OCI-LY7 (cell line): Measurements from ENCODE around the gene GRK5. TPM values are rescaled to one million over a fixed set of nuclear protein-coding genes. Genes with fewer than 3 reads are reported as not detected.

Experiments
- BruUV-seq: library from RNA; stranded (reverse); fragments of 400-500 nt; replicated peaks from 2 replicates; lab custom pipeline; 2021; lab: Mats Ljungman, UMichigan
- CTCF ChIA-PET: fragments of 300-600 bp; sonication (Branson Sonifier 250); formaldehyde crosslinking; loops from one replicate; lab custom pipeline; 2022; ENCODE audit warnings: antibody characterized with exemption; ENCODE audit not compliant: unreplicated experiment; lab: Charles Lee
- POLR2A ChIA-PET: fragments of 300-600 bp; sonication (Branson Sonifier 250); formaldehyde crosslinking; loops from one replicate; lab custom pipeline; 2022; ENCODE audit warnings: antibody characterized with exemption; lab: Charles Lee
- DNase-seq: peaks from one replicate; pipeline ENCODE4 v3.0.0-alpha.2; 2015; ENCODE audit warnings: low spot score
- H2AFZ ChIP-seq: fragments of 200-600 bp; sonication (generic), shearing (Covaris generic); 2 replicates; pipeline ENCODE4 v1.6.1; 2014; ENCODE audit warnings: mild to moderate bottlenecking, antibody characterized with exemption, low read length, moderate library complexity
- H3K27ac ChIP-seq: fragments of 200-600 bp; sonication (generic); 2 replicates; pipeline ENCODE4 v1.5.1; 2014; ENCODE audit warnings: mixed run types, low read depth, mild to moderate bottlenecking, moderate library complexity, low read length, inconsistent platforms; ENCODE audit not compliant: poor library complexity, severe bottlenecking
- H3K36me3 ChIP-seq: fragments of 200-600 bp; sonication (generic); 2 replicates; pipeline ENCODE4 v1.6.1; 2014; ENCODE audit warnings: mild to moderate bottlenecking, antibody characterized with exemption, low read length, moderate library complexity, mixed read lengths; ENCODE audit not compliant: insufficient read depth
- H3K4me1 ChIP-seq: fragments of 200-600 bp; sonication (generic); 2 replicates; pipeline ENCODE4 v1.5.1; 2014; ENCODE audit warnings: mild to moderate bottlenecking, low read length; ENCODE audit not compliant: insufficient read depth, poor library complexity, severe bottlenecking
- H3K4me2 ChIP-seq: fragments of 200-600 bp; sonication (generic); 2 replicates; pipeline ENCODE4 v1.6.1; 2014; ENCODE audit warnings: mild to moderate bottlenecking, low read length
- H3K4me3 ChIP-seq: fragments of 200-600 bp; sonication (generic); 2 replicates; pipeline ENCODE4 v1.5.1; 2014; ENCODE audit warnings: mild to moderate bottlenecking, low read depth, low read length; ENCODE audit not compliant: poor library complexity, severe bottlenecking
- H3K79me2 ChIP-seq: fragments of 200-600 bp; sonication (generic); 2 replicates; pipeline ENCODE4 v1.6.1; 2016; ENCODE audit warnings: low read depth, mild to moderate bottlenecking, low read length, moderate library complexity, mixed read lengths; ENCODE audit not compliant: insufficient read depth
- H3K9me2 ChIP-seq: fragments of 200-600 bp; sonication (generic); 2 replicates; pipeline ENCODE4 v1.6.1; 2016; ENCODE audit warnings: mild to moderate bottlenecking, low read length, mixed read lengths; ENCODE audit not compliant: insufficient read depth
- H3K9me3 ChIP-seq: fragments of 200-600 bp; sonication (generic); 2 replicates; pipeline ENCODE4 v1.6.1; 2014; ENCODE audit warnings: mild to moderate bottlenecking, mixed run types, low read length, mixed read lengths
- H4K20me1 ChIP-seq: fragments of 200-600 bp; sonication (generic); 2 replicates; pipeline ENCODE4 v1.6.1; 2014; ENCODE audit warnings: mild to moderate bottlenecking, antibody characterized with exemption, low read length, moderate library complexity, mixed read lengths; ENCODE audit not compliant: insufficient read depth
- EZH2phosphoT487 ChIP-seq: fragments of 200-600 bp; sonication (generic); IDR thresholded peaks from 2 replicates; pipeline ENCODE4 v1.6.1; 2018; ENCODE audit warnings: low read depth, borderline replicate concordance, mild to moderate bottlenecking, mixed run types, antibody characterized with exemption, low read length, moderate library complexity, mixed read lengths
- intact Hi-C: fragments of 100-400 bp; cut with micrococcal nuclease; formaldehyde crosslinking; loops from one replicate; pipeline ENCODE4 v1.10.0; 2022; ENCODE audit not compliant: unreplicated experiment
- total RNA-seq, 2 experiments: library from RNA; depleted of rRNA in 1 of 2; stranded (reverse); fragments of >200 nt in 1 of 2; shearing (Covaris generic) in 1 of 2; gene quantifications; 2 replicates each; pipeline ENCODE4 v1.2.3, GENCODE V29; 2014 to 2022
- TF ChIP-seq, protein P1 (sequence below): fragments of 200-600 bp; sonication (generic); conservative IDR thresholded peaks from 2 replicates; pipeline ENCODE4 v1.5.1; 2014; ENCODE audit warnings: mild to moderate bottlenecking, antibody characterized with exemption, low read length, moderate library complexity, mixed read lengths

GRK5 gene
- total RNA-seq, 2 experiments from 2014 or later, result 4.7 to 10.2 TPM

DNA sequence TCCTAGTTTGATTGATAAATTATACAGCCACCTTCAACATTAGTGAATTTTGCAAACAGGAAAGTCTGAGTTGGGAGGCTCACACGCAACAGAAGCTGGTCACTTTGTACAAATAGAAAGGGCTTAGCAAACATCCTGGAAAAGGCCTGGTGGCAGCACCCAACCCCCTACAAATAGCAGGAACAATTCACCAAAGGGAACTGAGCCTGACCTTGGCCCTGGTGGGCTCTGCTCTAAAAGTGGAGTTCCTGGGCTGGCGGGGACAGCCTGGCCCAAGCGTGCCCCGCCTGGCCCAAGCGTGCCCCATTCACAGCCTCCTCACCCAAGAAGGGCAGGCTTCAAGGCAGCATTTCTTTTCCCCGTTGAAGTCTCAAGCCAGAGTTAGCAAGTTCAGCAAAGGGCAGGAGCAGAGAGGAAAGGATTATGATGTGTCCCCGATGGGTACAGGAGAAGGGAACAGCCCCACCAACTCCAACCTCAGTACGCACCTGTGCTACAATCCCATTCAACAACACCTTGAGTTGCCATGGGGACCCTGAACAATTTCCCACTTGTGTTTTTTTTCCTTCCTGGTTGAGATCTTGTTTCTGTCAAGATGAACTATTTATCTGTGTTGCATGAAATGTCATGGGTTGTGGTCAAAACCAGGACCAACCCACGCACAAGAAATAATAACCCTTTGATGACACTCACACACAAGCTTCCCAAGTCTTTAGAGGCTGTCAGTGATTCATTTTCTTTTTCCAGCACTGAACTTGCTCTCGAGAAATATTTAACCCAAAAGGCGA, 291.7 kb downstream of the GRK5 start:
- no peak overlapping the region for H3K4me2 ChIP-seq
- intact Hi-C loops, result no loop called here
- no peak for DNase-seq
- CTCF ChIA-PET, result no interaction called here
- no peaks in the 10 kb centered on the region for H3K79me2 ChIP-seq
- H3K9me3 ChIP-seq, result no peaks in the 10 kb centered on the region
- H2AFZ ChIP-seq, result no peak overlapping the region
- POLR2A ChIA-PET, result no interaction called here
- no peak overlapping the region for H3K4me3 ChIP-seq
- TF ChIP-seq, protein P1, sequence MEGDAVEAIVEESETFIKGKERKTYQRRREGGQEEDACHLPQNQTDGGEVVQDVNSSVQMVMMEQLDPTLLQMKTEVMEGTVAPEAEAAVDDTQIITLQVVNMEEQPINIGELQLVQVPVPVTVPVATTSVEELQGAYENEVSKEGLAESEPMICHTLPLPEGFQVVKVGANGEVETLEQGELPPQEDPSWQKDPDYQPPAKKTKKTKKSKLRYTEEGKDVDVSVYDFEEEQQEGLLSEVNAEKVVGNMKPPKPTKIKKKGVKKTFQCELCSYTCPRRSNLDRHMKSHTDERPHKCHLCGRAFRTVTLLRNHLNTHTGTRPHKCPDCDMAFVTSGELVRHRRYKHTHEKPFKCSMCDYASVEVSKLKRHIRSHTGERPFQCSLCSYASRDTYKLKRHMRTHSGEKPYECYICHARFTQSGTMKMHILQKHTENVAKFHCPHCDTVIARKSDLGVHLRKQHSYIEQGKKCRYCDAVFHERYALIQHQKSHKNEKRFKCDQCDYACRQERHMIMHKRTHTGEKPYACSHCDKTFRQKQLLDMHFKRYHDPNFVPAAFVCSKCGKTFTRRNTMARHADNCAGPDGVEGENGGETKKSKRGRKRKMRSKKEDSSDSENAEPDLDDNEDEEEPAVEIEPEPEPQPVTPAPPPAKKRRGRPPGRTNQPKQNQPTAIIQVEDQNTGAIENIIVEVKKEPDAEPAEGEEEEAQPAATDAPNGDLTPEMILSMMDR, result no peak
- no peak for TF ChIP-seq EZH2phosphoT487
- no peaks in the 10 kb centered on the region for H3K9me2 ChIP-seq
- BruUV-seq, result no TSS peak
- H4K20me1 ChIP-seq, result no peaks in the 10 kb centered on the region
- H3K27ac ChIP-seq, result no peak overlapping the region
- 0 out of 2 replicates have a peak, but pooled peaks cover 3% of the 10 kb centered on the region for H3K36me3 ChIP-seq
- peaks cover 36% of the 10 kb centered on the region for H3K4me1 ChIP-seq

DNA sequence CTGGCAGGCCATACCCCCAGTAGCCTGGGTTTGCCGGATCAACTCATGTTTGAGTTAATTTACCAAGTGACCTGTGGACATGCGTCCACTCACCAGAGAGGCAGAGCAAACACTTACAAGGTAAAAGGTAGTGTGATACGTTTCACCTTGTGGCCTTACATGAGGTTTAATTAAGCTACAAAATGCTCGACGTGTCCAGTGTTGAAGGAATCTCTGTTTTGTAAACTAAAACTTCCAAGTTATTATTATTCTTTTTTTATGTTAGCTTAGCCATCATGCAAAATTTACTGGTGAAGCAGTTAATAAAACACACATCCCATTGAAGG, 292.3 kb downstream of the GRK5 start:
- Histone ChIP-seq H4K20me1 (no peaks in the 10 kb centered on the region), H3K4me2 (no peak overlapping the region), H3K79me2 (no peaks in the 10 kb centered on the region), H3K9me2 (no peaks in the 10 kb centered on the region), H3K9me3 (no peaks in the 10 kb centered on the region), H3K4me1 (peaks cover 33% of the 10 kb centered on the region), H2AFZ (no peak overlapping the region), H3K4me3 (no peak overlapping the region), H3K27ac (no peak overlapping the region), H3K36me3 (0 out of 2 replicates have a peak, but pooled peaks cover 3% of the 10 kb centered on the region)
- TF ChIP-seq EZH2phosphoT487, result no peak
- TF ChIP-seq, protein P1, result no peak
- no TSS peak for BruUV-seq
- ChIA-PET CTCF (no interaction called here), POLR2A (interaction anchor here (1.2 to 1.3 kb wide), 2 partner anchors 8 to 43 kb away, joined by 3 to 5 read pairs; partner anchors contain the start of gene RGS10)
- intact Hi-C loops, result loop anchor here (5.0 kb wide), 2 partner anchors 43 to 192 kb away; partner anchors contain the start of gene RGS10
- no peak for DNase-seq
